Activated naive CD4-positive, alpha-beta T cell treated with anti-CD3 and anti-CD28 coated beads, Interleukin-2, amount 10 ng/mL, durations not matched to agents 7 days and 5 days (primary cell): ENCODE measurements around the gene CENPC.
"Not testable (repeated sequence)": the region's sequence is repeated elsewhere in the genome, so short reads cannot be mapped to it uniquely, and the experiment has no call there.

Experiments
- CTCF ChIA-PET: fragments of 350-600 bp; sonication (Branson Sonifier 250); formaldehyde crosslinking; loops from one replicate; lab custom pipeline; 2021; ENCODE audit warnings: antibody characterized with exemption; lab: Charles Lee
- DNase-seq: peaks from one replicate; pipeline ENCODE4 v3.0.0-alpha.2; 2020
- H3K27ac Mint-ChIP-seq: one replicate; pipeline ENCODE4 v1.8.0; 2021; ENCODE audit warnings: mild to moderate bottlenecking, moderate library complexity, mixed read lengths
- H3K27me3 Mint-ChIP-seq: one replicate; pipeline ENCODE4 v1.8.0; 2021; ENCODE audit warnings: mild to moderate bottlenecking, mixed read lengths
- H3K36me3 Mint-ChIP-seq: one replicate; pipeline ENCODE4 v1.8.0; 2021; ENCODE audit warnings: mixed read lengths
- H3K4me1 Mint-ChIP-seq: one replicate; pipeline ENCODE4 v1.8.0; 2021; ENCODE audit warnings: mixed read lengths
- H3K4me3 Mint-ChIP-seq: one replicate; pipeline ENCODE4 v1.8.0; 2021; ENCODE audit warnings: mild to moderate bottlenecking, moderate library complexity, mixed read lengths
- H3K9me3 Mint-ChIP-seq: one replicate; pipeline ENCODE4 v1.8.0; 2021; ENCODE audit warnings: mixed read lengths

CENPC gene

DNA sequence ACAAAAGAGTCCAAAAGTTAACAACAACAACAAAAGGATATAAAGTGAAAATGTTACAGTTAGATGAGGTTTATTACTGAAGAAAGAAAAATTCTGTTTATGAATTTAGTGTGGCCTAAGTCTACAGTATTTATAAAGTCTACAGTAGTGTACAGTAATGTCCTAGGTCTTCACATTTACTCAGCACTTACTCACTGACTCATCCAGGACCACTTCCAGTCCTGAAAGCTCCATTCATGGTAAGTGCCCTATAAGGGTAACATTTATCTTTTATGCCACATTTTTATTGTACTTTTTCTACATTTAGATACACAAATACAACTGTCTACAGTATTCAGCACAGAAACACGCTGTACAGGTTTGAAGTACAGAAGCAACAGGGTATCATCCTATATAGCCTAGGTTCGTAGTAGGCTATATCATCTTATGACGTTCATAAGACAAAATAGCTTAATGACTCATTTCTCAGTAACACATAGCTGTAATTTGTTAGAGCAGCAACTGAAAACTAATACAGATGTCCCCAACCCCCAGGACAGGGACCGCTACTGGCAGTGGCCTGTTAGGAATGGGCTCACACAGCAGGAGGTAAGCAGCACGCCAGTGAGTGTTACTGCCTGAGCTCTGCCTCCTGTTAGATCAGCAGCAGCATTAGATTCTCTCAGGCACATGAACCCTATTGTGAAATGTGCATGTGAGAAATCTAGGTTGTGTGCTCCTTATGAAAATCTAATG is 61.3 kb downstream of the CENPC start:
- DNase-seq, result no peak
- Mint-ChIP-seq H3K36me3 (peaks cover 62% of the 10 kb centered on the region), H3K27ac (no peak overlapping the region), H3K4me3 (no peak overlapping the region), H3K27me3 (no peaks in the 10 kb centered on the region), H3K4me1 (peaks cover 5% of the 10 kb centered on the region), H3K9me3 (peaks cover 11% of the 10 kb centered on the region)
- CTCF ChIA-PET, result no interaction called here

- no peak overlapping the region for H3K27ac Mint-ChIP-seq
- CTCF ChIA-PET, result no interaction called here
- no peaks in the 10 kb centered on the region for H3K27me3 Mint-ChIP-seq
- H3K4me1 Mint-ChIP-seq, result peaks cover 5% of the 10 kb centered on the region
- H3K9me3 Mint-ChIP-seq, result peaks cover 23% of the 10 kb centered on the region
- H3K36me3 Mint-ChIP-seq, result peaks cover 86% of the 10 kb centered on the region
- DNase-seq, result no peak
- H3K4me3 Mint-ChIP-seq, result no peak overlapping the region
Measured at GRCh38 chr4:67480810-67481209, 64.5 kb downstream of the CENPC start.

- Mint-ChIP-seq H3K27me3 (no peaks in the 10 kb centered on the region), H3K4me3 (no peak overlapping the region), H3K27ac (no peak overlapping the region), H3K36me3 (peaks cover 72% of the 10 kb centered on the region), H3K4me1 (peaks cover 5% of the 10 kb centered on the region), H3K9me3 (peaks cover 16% of the 10 kb centered on the region)
- CTCF ChIA-PET, result no interaction called here
- no peak for DNase-seq
Measured at GRCh38 chr4:67475155-67475554, 70.1 kb downstream of the CENPC start.

DNA sequence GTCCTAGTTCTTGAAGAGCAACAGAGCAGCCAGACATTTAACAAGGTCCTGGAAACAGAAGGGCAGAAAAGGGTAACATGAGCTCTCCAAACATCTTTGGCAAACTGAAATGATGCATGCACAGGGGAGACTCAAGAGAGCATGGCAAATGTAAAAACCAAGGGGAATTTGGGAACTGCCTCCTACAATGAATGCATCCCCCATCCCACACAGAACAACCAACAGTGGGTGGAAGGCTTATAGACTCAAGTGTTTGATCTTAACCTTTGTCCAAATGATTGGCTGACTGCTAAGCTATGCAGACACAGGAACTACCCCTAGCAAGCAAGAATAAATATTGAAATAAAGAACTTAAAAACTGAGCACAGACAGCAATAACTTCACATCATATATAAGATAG is 74.4 kb downstream of the CENPC start:
- Mint-ChIP-seq H3K36me3 (peaks cover 42% of the 10 kb centered on the region), H3K27ac (no peak overlapping the region), H3K4me3 (no peak overlapping the region), H3K4me1 (no peaks in the 10 kb centered on the region), H3K27me3 (no peaks in the 10 kb centered on the region), H3K9me3 (no peaks in the 10 kb centered on the region)
- CTCF ChIA-PET, result interaction anchor here (0.5 kb wide), 1 partner anchor 36 kb away, joined by 4 read pairs; no protein-coding TSS in a partner anchor
- DNase-seq, result no peak

DNA sequence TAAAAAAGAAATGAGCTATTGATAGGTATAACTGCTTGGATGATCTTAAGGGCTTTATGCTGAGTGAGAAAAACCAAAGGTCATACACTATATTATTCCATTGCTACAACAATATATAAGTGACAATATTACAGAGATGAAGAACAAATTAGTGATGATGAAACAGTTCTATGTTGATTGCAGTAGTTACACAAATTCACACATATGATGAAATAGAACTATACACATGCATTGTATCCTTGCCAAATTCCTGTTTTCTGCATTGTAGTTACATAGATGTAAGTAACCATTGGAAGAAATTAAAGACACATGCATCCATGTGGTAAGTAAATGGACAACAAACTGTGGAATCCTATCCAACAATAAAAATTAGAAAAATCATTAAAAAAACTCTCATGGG is 76.5 kb downstream of the CENPC start:
- H3K27ac Mint-ChIP-seq, result no peak overlapping the region

GRCh38 chr4:67466751-67467150 is 78.6 kb downstream of the CENPC start:
- Mint-ChIP-seq H3K4me3 (no peak overlapping the region), H3K36me3 (peaks cover 23% of the 10 kb centered on the region), H3K9me3 (no peaks in the 10 kb centered on the region), H3K27me3 (no peaks in the 10 kb centered on the region), H3K27ac (no peak overlapping the region), H3K4me1 (no peaks in the 10 kb centered on the region)
- CTCF ChIA-PET, result no interaction called here
- DNase-seq, result no peak

More for the DNA sequence above, 76.5 kb downstream of the CENPC start:
- Mint-ChIP-seq H3K9me3 (no peaks in the 10 kb centered on the region), H3K36me3 (peaks cover 31% of the 10 kb centered on the region), H3K27me3 (no peaks in the 10 kb centered on the region), H3K4me1 (no peaks in the 10 kb centered on the region), H3K4me3 (no peak overlapping the region)
- no peak for DNase-seq
- CTCF ChIA-PET, result no interaction called here

GRCh38 chr4:67465763-67466052 is 79.6 kb downstream of the CENPC start:
- Mint-ChIP-seq H3K27me3 (no peaks in the 10 kb centered on the region), H3K4me1 (no peaks in the 10 kb centered on the region), H3K4me3 (no peak overlapping the region), H3K27ac (no peak overlapping the region), H3K9me3 (no peaks in the 10 kb centered on the region), H3K36me3 (peaks cover 18% of the 10 kb centered on the region)
- CTCF ChIA-PET, result no interaction called here
- no peak for DNase-seq

DNA sequence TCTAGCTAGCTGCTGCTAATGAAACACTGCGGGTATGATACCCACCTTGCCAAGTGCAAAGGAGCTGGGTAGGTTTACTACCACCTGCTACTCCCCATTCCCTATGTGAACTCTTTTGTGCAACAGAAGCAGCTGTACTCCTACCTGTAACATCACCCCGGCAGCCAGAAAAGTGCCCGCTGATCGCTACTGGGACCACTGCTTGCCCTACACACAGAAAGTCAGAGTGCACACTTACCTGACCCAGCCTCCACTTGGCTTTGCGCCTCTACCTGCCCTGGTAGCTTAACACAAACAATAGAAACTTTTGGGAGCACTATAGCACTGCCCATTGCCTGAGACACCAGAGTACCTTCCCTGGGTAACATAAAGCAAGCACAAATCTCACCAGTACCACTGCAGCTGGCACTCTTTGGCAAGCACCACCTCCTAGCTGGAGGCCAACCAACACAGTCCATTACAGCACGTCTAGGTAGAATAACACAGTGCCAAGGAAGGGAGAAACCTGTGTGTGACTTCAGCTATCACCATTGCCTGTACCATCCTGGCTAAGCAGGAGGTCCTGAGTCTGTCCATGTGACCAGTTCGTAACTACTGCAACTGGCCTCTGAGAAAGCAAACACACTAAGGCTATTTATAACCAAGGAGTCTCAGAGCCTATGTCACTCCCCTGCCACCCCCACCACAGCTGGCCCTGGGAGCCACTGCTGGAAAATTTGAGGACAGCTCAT is 80.1 kb downstream of the CENPC start:
- Mint-ChIP-seq H3K4me1 (no peaks in the 10 kb centered on the region), H3K9me3 (no peaks in the 10 kb centered on the region), H3K36me3 (peaks cover 17% of the 10 kb centered on the region), H3K27me3 (no peaks in the 10 kb centered on the region), H3K4me3 (no peak overlapping the region), H3K27ac (no peak overlapping the region)
- CTCF ChIA-PET, result interaction anchor here (1.1 kb wide), 1 partner anchor 14 kb away, joined by 3 read pairs; no protein-coding TSS in a partner anchor
- no peak for DNase-seq

GRCh38 chr4:67460574-67460973 is 84.7 kb downstream of the CENPC start:
- CTCF ChIA-PET, result no interaction called here
- Mint-ChIP-seq H3K4me1 (no peaks in the 10 kb centered on the region), H3K36me3 (peaks cover 28% of the 10 kb centered on the region), H3K9me3 (no peaks in the 10 kb centered on the region), H3K27ac (no peak overlapping the region), H3K27me3 (no peaks in the 10 kb centered on the region), H3K4me3 (no peak overlapping the region)
- DNase-seq, result no peak

- Mint-ChIP-seq H3K27me3 (no peaks in the 10 kb centered on the region), H3K4me1 (no peaks in the 10 kb centered on the region), H3K27ac (no peak overlapping the region), H3K9me3 (no peaks in the 10 kb centered on the region), H3K4me3 (no peak overlapping the region), H3K36me3 (peaks cover 35% of the 10 kb centered on the region)
- DNase-seq, result no peak
- CTCF ChIA-PET, result no interaction called here
Measured at GRCh38 chr4:67459164-67459563, 86.1 kb downstream of the CENPC start.

GRCh38 chr4:67456577-67457196 is 88.6 kb downstream of the CENPC start:
- CTCF ChIA-PET, result no interaction called here
- DNase-seq, result no peak
- no peaks in the 10 kb centered on the region for H3K4me1 Mint-ChIP-seq
- H3K27ac Mint-ChIP-seq, result no peak overlapping the region
- H3K9me3 Mint-ChIP-seq, result peaks cover 1% of the 10 kb centered on the region
- H3K4me3 Mint-ChIP-seq, result no peak overlapping the region
- no peaks in the 10 kb centered on the region for H3K27me3 Mint-ChIP-seq
- H3K36me3 Mint-ChIP-seq, result peaks cover 51% of the 10 kb centered on the region

DNA sequence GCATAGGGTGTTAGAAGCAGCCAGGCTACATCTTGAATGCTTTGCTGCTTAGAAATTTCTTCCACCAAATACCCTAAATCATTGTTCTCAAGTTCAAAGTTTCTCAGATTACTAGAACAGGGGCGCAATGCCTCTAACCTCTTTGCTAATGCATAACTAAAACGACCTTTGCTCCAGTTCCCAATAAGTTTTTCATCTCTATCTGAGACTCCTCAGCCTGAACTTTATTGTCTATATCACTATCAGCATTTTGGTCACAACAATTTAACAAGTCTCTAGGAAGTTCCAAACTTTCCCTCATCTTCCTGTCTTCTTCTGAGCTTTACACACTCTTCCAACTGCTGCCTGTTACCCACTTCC is 92.5 kb downstream of the CENPC start:
- H3K27me3 Mint-ChIP-seq, H3K27ac Mint-ChIP-seq, CTCF ChIA-PET, DNase-seq, H3K4me3 Mint-ChIP-seq, H3K4me1 Mint-ChIP-seq, H3K9me3 Mint-ChIP-seq: not testable (repeated sequence)
- H3K36me3 Mint-ChIP-seq, result peaks cover 41% of the 10 kb centered on the region

- Mint-ChIP-seq H3K36me3 (peaks cover 39% of the 10 kb centered on the region), H3K27ac (no peak overlapping the region)
Measured at GRCh38 chr4:67452100-67452845, 93.0 kb downstream of the CENPC start.

DNA sequence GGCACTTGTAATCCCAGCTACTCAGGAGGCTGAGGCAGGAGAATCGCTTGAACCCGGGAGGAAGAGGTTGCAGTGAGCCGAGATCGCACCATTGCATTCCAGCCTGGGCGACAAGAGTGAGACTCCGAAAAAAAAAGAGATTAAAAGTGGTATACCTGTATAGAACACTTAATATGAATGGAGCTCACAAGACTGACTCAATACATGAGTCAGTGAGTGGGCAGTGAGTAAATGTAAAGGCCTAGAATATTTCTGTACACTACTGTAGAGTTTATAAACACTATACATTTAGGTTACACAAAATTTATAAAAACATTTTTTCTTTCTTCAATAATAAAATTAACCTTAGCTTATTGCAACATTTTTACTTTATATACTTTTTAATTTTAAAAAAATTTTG is 93.8 kb downstream of the CENPC start:
- CTCF ChIA-PET, result interaction anchor here (1.0 kb wide), 1 partner anchor 13 kb away, joined by 3 read pairs; no protein-coding TSS in a partner anchor
- Mint-ChIP-seq H3K36me3 (peaks cover 36% of the 10 kb centered on the region), H3K9me3 (peaks cover 7% of the 10 kb centered on the region), H3K27me3 (no peaks in the 10 kb centered on the region), H3K4me3 (no peak overlapping the region), H3K4me1 (no peaks in the 10 kb centered on the region), H3K27ac (no peak overlapping the region)
- no peak for DNase-seq

More at GRCh38 chr4:67452100-67452845, 93.0 kb downstream of the CENPC start:
- Mint-ChIP-seq H3K27me3 (no peaks in the 10 kb centered on the region), H3K4me3 (no peak overlapping the region), H3K9me3 (peaks cover 7% of the 10 kb centered on the region), H3K4me1 (no peaks in the 10 kb centered on the region)
- CTCF ChIA-PET, result no interaction called here
- no peak for DNase-seq
